GM21576 (cell line): ENCODE data around the gene CST7.
"Not testable (repeated sequence)": the region's sequence is repeated elsewhere in the genome, so short reads cannot be mapped to it uniquely, and the experiment has no call there.

Experiments used
- ATAC-seq: cut with Tn5 transposase; IDR thresholded peaks from one replicate; pipeline ENCODE4 v1.9.1; 2021; ENCODE audit warnings: mild to moderate bottlenecking, moderate library complexity; ENCODE audit not compliant: unreplicated experiment

Gene CST7, protein sequence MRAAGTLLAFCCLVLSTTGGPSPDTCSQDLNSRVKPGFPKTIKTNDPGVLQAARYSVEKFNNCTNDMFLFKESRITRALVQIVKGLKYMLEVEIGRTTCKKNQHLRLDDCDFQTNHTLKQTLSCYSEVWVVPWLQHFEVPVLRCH

DNA sequence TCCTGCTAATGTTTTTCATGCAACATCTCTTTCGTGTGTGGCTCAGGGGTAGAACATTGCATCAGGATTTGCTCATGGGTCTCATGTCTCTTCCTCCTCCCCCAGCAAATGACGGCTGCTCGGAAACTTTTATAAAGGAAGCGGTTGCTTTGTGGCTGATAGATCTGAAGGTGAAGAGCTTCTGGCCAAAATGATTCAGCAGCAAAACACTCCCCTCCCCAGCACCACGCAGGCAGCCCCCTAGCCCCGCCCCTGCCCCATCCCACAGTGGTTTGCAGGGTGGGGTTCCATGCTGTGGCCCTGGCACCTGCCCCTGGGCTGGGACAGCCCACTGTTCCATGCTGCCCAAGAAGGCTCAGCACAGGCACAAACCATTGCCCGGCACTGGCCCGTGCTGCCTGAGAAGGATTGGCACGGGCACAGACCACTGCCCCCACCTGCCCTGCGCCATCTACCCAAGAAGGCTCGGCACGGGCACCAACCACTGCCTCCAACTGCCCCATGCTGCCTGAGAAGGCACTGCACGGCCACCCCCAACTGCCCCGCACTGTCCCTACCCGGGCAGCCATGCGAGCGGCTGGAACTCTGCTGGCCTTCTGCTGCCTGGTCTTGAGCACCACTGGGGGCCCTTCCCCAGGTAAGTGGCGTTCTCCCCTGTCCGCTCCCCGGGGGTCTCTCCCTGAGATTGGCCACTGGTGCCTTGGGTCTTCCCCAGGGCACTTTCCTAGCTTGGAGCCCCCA lies at the start of gene CST7:
Gene CST7 (plus strand): TSS at position 331 of the 741 bp plus-strand sequence. CDS start 237 bp downstream, at position 568.
- ATAC-seq = peak; percentile 47

DNA sequence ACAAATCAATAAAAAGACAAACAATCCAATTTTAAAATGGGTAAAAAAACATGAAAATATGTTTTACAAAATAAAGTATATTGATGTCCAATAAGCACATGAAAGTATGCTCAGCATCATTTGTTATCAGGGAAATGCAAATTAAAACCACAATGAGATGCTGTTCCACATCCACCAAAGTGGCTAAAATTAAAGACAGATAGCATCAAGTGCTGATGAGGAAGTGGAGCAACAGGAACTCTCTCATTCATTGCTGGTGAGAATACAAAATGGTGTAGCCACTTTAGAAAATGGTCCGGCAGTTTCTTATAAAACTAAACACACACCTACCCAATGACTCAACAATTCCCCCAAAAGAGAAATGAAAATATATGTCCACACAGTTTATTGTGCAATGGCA lies 42.3 kb upstream of the CST7 start:
- ATAC-seq = no peak

DNA sequence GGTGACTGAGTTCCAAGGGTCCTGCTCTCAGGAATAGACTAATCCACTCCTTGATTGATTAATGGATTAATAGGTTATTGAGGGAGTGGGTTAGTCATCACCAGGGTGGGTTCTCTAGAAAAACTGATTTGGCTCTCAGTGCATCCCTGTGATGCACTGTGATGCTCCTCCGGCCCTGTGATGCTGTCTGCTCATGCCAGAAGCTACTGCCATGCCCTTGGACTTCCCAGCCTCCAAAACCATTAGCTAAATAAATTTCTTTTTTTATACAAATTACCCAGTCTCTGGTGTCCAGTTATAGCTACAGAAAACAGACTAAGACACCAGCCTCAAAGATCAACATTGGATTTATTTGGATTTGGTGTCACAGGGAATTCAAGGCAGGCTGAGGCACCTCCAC lies 40.4 kb upstream of the CST7 start:
- no peak for ATAC-seq

DNA sequence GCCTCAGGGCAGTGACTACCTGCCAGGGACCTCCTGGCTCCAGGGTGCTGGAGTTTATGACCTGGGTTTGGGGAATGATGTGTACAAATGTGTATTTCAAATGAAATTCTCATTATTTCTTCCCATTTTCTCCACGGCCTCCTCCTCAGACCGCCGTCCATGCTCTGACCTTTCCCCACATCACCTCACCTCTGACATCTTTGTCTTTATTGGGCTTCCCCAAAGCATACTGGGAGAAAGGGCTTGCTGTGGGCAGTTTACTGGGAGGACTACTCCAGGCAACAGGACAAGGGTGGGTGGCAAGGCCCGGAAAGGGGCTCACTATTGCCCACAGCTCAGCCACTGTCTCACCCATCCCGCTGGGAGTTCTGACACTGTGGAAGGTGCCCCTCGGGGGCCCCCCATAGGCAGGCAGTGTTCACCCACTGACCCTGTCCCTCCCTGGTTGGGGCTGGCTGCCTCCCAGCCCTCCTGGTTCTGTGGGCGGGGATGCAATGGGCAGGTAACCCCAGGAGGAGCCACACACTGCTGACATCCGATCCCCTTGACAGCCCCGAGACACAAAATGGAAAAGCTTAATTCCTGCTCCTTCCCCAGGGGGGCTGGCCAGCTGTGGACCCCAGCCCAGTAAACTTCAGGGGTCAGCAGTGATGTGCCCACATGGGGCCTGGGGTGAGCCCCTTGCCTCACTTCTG lies 39.8 kb upstream of the CST7 start:
- no peak for ATAC-seq

DNA sequence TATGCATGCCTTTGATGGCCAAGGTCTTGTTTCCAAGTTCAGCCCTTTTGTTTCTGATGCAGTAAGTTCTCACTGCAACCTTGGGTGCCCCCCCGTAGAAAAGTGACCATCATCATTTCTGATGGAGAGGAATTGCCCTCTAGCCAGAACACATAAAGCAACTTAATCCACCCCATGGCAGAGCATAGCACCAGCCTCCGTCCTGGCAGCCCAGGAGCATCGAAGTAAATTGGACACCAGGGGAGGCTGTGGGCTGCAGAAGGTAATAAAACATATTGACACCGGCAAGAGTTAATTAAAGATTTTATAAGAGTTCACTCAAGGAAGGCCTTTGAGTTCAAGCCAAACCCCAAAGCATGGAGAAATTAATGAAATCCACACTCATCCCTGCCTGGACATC lies 39.2 kb upstream of the CST7 start:
- ATAC-seq = no peak

DNA sequence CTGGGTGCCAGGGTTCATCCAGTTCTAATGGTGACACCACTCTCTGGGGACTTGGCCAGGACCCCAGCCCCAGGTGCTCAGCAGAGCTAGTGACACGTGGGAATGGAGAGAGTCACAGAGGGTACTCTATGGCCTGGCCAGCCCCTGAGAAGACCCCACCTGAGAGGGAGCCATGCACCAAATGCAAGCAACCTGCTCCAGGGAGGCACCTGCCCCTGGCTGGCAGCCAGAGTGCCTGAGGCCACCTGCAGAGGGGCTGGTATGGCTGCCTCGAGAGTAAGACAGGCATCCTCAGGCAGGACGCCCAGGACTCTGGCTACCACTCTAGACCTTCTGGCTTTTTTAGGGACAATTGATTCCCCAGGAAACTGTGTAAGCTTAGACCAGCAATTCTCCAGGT lies 38.6 kb upstream of the CST7 start:
- ATAC-seq = no peak

DNA sequence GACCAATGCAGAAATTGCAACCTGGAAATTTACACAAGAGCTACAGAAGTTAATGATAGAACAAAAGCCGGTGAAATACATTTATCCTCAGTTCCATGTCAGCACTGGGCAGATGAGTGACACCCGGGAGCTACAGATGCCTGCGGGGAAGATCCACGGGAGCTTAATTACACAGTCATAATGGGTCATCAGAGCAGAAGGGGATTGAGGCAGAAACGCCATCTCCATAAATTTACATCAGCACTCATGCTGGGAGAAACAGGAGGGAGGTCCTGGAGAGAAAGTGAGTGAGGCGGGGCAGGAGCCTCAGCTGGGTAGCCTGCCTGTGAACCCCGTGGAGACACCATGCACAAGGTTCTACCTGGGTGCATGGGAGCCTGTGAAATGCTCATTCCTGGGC lies 37.6 kb upstream of the CST7 start:
- no peak for ATAC-seq

DNA sequence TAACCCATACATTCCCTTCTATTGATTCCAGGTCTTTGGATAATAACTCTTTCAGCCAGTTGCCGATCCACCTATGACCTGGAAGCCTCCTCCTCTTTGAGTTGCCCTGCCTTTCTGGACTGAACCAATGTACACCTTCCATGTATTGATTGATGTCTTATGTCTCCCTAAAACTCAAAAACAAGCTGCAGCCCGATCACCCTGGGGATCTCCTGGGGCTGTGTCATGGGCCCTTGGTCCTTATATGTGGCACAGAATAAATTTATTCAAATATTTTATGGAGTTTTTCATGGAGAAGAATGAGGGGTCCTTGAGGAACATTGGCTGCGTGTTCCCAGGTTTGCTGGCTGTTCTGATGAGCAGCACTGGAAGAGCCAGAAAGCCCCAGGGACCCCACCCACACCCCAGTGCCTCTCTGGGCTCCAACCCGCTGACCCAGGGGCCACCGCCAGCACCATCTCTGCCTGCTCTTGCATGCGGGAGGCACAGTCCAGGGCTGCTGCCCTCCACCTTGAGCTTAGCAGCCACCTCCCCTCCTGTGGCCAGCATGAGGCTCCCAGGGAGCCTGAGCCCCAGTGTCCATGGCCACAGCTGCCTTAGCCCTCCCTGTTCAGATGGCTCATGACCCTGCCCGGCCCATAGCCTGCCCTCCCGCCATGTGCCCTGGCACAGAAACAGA lies 36.5 kb upstream of the CST7 start:
- ATAC-seq = no peak

DNA sequence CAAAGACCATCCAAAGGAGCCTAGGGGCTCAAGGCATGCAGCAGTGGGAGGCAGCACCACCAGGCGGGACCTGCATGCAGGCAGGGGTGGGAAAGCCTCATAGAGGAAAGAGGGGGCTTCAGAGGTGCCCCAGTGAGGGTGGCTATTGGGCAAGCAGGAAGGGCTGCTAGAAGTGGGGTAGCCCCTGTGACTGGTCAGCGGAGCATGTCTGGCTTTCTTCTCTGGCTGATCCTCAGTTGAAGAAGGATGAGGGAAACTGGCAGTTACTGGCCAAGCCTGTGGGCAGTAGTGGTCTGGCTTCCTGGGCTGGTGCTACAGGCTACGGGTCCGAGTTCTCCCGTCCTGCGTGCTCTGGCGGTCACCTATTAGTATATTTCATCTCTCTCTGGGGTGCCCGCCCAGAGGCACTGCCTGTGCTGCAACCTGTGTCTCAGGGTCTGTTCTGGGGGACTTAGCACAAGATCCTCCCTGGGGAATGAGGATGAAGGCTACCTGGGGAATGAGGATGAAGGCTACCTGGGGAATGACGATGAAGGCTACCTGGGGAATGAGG lies 35.9 kb upstream of the CST7 start:
- no peak for ATAC-seq

DNA sequence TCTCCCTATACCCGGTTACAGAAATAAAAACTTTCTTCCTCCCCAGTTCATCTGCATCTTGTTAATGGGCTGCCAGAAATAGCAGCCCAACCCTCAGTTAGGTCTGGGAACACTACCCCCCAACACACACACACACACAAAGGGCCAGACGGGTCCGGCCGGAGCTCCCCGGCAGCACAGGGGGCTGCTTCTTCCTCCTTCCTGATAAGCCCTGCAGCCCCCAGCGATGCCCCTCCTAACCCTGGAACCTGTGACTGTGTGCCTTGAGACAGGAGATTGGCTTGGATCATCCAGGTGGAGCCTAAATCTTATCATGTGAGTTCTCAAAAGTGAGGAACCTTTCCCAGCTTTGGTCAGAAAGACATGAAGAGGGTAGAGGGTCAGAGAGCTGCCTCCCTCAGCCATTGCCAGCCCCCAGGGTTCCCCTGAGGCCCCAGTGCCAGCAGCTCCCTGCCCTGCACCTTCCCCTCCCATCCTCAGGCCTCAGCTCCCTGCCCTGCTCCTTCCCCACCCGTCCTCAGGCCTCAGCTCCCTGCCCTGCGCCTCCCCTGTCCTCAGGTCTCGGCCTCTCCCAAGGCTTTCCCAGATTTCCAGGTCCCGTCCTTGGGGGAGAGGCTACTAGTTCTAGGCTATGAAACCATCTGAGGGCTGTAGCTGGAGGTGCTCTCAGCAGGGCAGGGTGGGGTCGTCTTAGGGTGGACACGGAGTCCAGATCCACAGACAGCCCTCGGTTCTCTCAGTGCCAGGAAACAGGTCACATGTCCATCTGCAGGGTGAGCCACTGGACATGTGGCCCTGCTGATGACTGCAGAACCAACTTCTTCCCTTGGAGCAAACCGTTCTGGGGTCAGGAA lies 34.5 kb upstream of the CST7 start:
- ATAC-seq = no peak

DNA sequence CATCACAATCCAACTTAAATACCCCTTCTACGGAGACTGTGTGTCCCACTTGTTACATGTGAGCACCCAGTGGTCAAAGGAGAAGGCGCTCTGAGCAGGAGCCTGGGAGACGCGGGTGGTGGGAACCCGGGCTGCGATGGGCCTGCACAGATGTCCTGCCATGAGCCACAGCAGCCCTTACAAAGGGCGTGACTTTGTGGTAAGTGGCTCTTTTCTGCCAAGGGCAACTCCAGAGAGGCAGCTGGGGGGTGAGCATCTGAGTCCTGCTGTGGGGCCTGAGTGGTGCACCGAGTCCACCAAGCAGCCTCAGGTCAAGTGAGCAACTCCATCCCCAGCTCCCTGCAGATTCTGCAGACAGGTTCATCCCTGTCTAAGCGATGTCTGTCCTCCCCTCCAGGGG lies 33.6 kb upstream of the CST7 start:
- no peak for ATAC-seq

DNA sequence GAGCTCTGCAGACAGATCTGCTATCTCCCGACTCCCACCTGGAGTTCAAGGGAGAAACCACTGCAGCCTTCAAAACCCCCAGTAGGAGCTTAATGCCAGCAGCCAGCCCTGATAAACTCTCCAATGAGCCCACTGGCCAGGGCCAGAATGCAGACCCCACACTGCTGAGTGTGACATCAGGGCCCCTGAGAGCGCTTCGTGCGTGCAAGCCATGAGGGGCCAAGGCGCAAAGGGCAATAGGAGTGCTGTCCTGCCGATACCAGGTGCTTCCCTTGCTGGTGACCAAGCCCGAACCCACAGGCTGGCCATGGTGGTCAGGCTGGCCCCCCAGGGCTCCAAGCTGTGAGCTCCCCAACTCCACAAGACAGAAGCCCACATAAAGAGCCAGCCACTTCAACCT lies 33.2 kb upstream of the CST7 start:
- ATAC-seq = no peak

DNA sequence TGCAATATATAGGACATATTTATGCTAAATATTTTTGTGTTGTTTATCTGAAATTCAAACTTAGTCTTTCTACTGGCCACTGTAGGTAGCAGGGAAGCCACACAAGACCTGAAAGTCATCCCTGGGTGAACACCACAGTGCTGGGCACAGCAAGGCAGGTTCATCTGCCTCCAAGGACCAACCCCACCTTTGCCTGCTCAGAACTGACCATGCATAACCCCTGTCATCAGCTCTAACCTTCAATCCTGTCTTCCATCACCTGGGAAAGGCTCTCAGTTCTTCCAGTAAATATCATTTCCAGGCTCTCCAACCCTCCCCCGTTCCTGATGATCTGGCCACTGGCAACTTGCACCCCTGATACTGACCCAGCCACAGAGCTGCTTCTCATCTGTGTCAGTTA lies 32.7 kb upstream of the CST7 start:
- no peak for ATAC-seq

DNA sequence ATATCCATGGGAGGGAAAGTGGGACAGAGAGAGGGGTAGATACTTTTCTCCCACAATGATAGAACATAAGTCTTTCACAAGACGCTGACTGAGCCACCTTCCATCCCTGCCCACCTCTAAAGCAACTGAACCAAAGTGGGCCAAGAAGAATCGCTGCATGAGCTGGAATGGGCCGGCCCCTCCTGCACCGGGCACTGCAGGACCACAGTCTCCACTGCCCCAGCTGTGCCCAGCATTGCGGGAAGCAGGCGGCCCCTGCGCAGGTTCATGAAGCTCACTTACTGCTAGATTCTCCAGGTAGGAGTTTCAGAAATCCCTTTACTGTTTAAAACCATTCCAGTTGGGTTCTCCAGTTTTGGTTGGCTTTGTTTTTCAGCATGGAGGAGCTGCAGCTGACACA lies 32.0 kb upstream of the CST7 start:
- no peak for ATAC-seq

DNA sequence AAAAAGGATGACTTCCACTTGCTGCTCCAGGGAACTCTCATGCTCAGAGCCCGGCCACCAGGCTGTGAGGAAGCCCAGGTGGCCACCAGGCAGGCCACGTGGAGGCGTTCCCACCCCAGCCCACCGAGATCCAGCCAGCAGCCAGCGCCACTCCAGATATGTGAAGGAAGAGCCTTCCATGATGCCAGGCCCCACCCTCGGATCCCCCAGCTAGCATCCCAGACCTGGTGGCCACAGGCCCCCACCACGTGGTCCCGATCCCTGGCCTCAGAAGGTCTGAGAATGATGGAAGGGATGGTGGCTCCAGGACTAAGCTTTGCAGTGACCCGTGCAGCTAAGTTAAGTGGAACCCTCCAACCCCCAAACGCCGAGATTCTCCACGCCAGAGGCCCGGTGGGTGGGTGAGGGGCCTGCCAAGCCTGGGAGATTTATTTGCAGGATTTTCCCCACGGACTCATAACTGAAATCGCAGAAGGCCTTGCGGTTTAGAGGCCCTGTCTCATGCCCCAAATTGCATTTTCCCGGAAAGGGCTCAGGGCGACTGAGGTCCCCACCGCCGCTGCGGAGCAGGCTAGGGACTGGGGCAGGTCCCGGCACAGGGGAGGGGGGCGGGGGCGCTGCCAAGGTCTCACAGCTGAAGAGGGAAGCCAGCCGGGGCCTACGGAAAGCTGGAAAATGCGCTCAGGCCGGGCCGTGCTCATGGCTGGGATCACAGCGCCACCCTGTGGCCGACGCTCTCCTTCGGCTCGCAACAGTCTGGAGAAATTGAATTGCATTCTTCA lies 31.1 kb upstream of the CST7 start:
- ATAC-seq = peak; percentile 49

DNA sequence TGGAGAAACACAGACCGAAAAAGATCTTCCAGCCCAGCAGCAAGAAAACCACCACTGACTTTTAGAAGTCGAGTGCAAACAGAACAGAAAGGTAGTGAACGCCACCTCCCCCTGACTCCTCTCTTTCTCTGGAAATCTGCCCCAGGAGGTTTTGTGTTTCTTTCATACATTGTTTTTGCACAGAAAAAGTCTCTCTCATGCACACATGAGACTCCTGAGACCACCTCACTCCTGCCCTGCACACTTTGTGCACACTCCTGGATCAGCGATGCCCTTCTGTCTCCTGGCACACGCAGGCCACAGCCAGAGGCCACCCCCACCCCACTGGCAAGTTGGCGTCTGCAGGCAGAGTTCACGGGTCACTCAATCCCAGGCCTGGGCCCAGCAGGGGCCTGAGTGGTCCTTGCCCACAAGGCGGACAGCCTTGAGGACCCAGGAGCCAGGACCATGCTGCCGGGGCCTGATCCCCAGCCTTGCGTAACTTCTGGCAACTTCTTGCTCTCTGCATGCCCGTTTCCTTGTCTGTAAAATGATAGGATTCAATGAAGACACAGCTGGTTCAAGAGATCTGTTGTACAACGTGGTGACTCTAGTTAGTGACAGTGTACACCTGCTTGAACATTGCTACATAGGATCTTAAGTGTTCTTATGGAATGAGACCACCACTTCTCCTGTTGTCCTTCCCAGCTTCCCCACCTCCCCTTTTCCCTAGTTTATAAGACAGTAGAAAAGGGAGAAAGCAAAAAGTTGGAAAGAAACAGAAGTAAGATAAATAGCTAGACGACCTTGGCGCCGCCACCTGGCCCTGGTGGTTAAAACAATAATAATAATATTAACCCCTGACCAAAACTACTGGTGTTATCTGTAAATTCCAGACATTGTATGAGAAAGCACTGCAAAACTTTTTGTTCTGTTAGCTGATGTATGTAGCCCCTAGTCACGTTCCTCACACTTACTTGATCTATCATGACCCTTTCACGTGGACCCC lies 30.2 kb upstream of the CST7 start:
- ATAC-seq = no peak

DNA sequence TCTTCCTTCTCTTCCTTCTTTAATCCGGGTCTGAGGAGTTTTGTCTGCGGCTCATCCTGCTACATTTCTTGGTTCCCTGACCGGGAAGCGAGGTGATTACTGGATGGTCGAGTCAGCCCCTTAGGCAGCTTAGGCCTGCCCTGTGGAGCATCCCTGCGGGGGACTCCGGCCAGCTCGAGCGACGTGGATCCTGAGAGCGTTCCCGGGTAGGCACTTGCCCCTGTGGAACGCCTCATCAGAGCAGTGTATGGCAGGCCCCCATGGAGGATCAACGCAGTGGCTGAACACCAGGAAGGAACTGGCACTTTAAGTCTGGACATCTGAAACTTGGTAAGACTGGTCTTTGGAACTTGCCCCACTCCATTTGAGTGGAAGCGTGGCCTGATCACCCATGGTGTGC lies 29.4 kb upstream of the CST7 start:
- ATAC-seq = not testable (repeated sequence)

DNA sequence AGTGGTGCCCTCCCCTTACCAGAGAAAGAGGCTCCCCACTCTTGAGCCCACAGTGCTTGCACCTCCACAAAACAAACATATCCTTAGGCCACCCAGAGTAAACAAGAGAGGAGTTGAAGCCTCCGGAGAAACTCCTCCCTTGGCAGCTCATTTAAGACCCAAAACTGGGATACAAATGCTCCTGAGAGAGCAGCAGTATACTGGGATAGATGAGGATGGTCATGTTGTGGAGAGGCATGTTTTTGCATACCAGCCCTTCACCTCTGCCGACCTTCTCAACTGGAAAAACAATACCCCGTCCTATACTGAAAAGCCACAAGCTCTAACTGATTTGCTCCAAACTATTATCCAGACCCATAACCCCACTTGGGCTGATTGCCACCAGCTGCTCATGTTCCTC lies 28.4 kb upstream of the CST7 start:
- ATAC-seq = not testable (repeated sequence)

DNA sequence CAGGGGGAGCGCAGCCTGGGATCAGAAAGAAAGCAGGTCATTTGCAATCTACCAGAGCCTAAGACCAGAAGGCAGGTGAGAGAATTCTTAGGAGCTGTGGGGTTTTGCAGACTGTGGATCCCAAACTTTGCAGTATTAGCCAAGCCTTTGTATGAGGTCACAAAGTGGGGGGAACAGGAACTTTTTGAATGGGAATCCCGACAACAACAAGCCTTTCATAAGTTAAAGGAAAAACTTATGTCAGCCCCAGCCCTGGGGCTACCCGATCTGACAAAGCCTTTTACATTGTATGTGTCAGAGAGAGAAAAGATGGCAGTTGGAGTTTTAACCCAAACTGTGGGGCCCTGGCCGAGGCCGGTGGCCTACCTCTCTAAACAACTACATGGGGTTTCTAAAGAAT lies 19.8 kb upstream of the CST7 start:
- not testable (repeated sequence) for ATAC-seq
